ENCODE measurements around the gene GOLGB1. TPM values are rescaled to one million over a fixed set of nuclear protein-coding genes. Genes with fewer than 3 reads are reported as not detected.

The GOLGB1 gene
- total and polyA plus RNA-seq, 2 experiments from 2014 or later, result 40.2 to 70.2 TPM

- H3K9me3 ChIP-seq (ENCODE audit: low read depth), result no peaks in the 10 kb centered on the region
- no peak overlapping the region for H3K4me3 ChIP-seq
- no peak overlapping the region for H2AFZ ChIP-seq
- H3K79me2 ChIP-seq, result no peaks in the 10 kb centered on the region
- H3K27ac ChIP-seq, result no peak overlapping the region
- H3K27me3 ChIP-seq, result no peaks in the 10 kb centered on the region
- 76% methylated on average over 9 of the region's 9 CpGs for WGBS (ENCODE audit: low lambda C conversion rate, missing lambda C conversion rate)
- no peaks in the 10 kb centered on the region for H4K20me1 ChIP-seq (ENCODE audit: insufficient read depth, poor library complexity, severe bottlenecking)
- H3K9me2 ChIP-seq (replicated peaks; ENCODE audit: insufficient read depth), result no peaks in the 10 kb centered on the region
- TF ChIP-seq EZH2phosphoT487 (IDR thresholded peaks at IDR 0.05; ENCODE audit: low read depth, severe bottlenecking, unreplicated experiment) (no peak), CTCF (IDR thresholded peaks at IDR 0.05; ENCODE audit: poor library complexity) (no peak), EZH2 (IDR thresholded peaks at IDR 0.05; ENCODE audit: borderline replicate concordance) (no peak)
- H3K4me1 ChIP-seq (ENCODE audit: insufficient read depth), result no peaks in the 10 kb centered on the region
- no peak overlapping the region for H3K4me2 ChIP-seq
- no peaks in the 10 kb centered on the region for H3K36me3 ChIP-seq (replicated peaks; ENCODE audit: insufficient read depth, low read depth)
- DNase-seq (ENCODE audit: low spot score), result no peak
Measured at GRCh38 chr3:121642601-121643314, 106.8 kb downstream of the GOLGB1 start.

DNA sequence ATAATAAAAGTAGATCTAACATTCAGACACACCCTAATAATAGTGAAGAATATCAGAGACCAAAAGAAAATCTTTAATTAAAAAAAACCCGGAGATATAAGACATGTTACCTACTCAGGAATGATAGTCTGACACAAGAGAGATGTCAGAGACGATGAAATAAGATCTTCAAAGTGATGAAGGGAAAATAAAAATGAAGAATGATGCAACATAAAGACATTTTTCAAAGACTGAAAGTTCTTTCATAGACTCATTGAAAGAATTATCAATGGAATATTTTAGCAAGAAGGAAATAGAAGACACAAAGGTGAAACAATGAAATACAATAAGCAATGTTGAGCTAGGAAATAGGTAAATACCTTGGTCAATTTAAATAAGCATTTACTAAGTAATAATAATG is 108.4 kb downstream of the GOLGB1 start:
- 93% methylated on average over 2 of the region's 2 CpGs for WGBS (ENCODE audit: low lambda C conversion rate, missing lambda C conversion rate)
- no peak overlapping the region for H3K4me2 ChIP-seq
- no peak overlapping the region for H3K4me3 ChIP-seq
- H3K27ac ChIP-seq, result no peak overlapping the region
- TF ChIP-seq CTCF (IDR thresholded peaks at IDR 0.05; ENCODE audit: poor library complexity), result no peak
- no peak for TF ChIP-seq EZH2phosphoT487 (IDR thresholded peaks at IDR 0.05; ENCODE audit: low read depth, severe bottlenecking, unreplicated experiment)
- no peak for TF ChIP-seq EZH2 (IDR thresholded peaks at IDR 0.05; ENCODE audit: borderline replicate concordance)
- no peak for DNase-seq (ENCODE audit: low spot score)
- H3K9me3 ChIP-seq (ENCODE audit: low read depth), result no peaks in the 10 kb centered on the region
- H3K4me1 ChIP-seq (ENCODE audit: insufficient read depth), result no peaks in the 10 kb centered on the region
- H4K20me1 ChIP-seq (ENCODE audit: insufficient read depth, poor library complexity, severe bottlenecking), result no peaks in the 10 kb centered on the region
- H3K79me2 ChIP-seq, result no peaks in the 10 kb centered on the region
- no peaks in the 10 kb centered on the region for H3K36me3 ChIP-seq (replicated peaks; ENCODE audit: insufficient read depth, low read depth)
- H3K9me2 ChIP-seq (replicated peaks; ENCODE audit: insufficient read depth), result no peaks in the 10 kb centered on the region
- no peak overlapping the region for H2AFZ ChIP-seq
- no peaks in the 10 kb centered on the region for H3K27me3 ChIP-seq

- Histone ChIP-seq H3K27me3 (no peaks in the 10 kb centered on the region), H3K4me1 (ENCODE audit: insufficient read depth) (no peaks in the 10 kb centered on the region), H2AFZ (no peak overlapping the region), H3K9me3 (ENCODE audit: low read depth) (no peaks in the 10 kb centered on the region), H4K20me1 (ENCODE audit: insufficient read depth, poor library complexity, severe bottlenecking) (no peaks in the 10 kb centered on the region), H3K4me2 (no peak overlapping the region), H3K79me2 (no peaks in the 10 kb centered on the region), H3K36me3 (replicated peaks; ENCODE audit: insufficient read depth, low read depth) (no peaks in the 10 kb centered on the region), H3K9me2 (replicated peaks; ENCODE audit: insufficient read depth) (no peaks in the 10 kb centered on the region), H3K4me3 (no peak overlapping the region), H3K27ac (no peak overlapping the region)
- TF ChIP-seq EZH2 (IDR thresholded peaks at IDR 0.05; ENCODE audit: borderline replicate concordance), result no peak
- TF ChIP-seq CTCF (IDR thresholded peaks at IDR 0.05; ENCODE audit: poor library complexity), result no peak
- no peak for DNase-seq (ENCODE audit: low spot score)
- 93% methylated on average over 1 of the region's 1 CpG for WGBS (ENCODE audit: low lambda C conversion rate, missing lambda C conversion rate)
Measured at GRCh38 chr3:121637922-121638321, 111.6 kb downstream of the GOLGB1 start.
